NT2/D1 (cell line): ENCODE data around the gene CNGB1.

Experiments
- SUZ12 ChIP-seq: IDR thresholded peaks from 2 replicates; pipeline ENCODE4 v1.6.1; 2011; ENCODE audit not compliant: insufficient read length, insufficient read depth; ENCODE audit errors: extremely low read depth
- YY1 ChIP-seq: IDR thresholded peaks from 2 replicates; pipeline ENCODE4 v1.6.1; 2011; ENCODE audit not compliant: insufficient read length, insufficient read depth
- ZNF274 ChIP-seq: IDR thresholded peaks from 2 replicates; pipeline ENCODE4 v1.6.1; 2011; ENCODE audit warnings: mild to moderate bottlenecking, low read depth, low read length

DNA sequence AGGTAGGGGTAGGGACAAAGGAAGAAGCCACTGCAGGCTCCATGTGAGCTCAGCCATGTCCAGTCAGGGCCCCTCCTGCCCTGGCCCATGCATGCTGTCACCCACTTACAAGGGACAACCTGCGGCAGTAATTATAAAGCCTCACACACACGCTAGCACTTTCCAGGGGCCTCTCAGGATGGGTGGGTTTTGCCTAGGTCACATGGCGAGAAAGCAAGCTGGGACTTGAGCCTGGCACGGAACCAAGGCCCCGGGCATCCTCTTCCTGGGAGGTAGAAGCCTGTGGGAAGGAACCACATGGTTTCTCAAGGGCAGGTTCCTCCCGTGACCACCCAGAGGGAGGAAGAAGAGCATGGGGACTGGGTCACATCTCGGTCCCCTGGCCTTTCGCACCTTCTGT is 22.5 kb upstream of the CNGB1 start:
- TF ChIP-seq ZNF274 (no peak), YY1 (no peak), SUZ12 (no peak)
